H9 (cell line): ENCODE measurements around the gene MS4A15. TPM values are rescaled to one million over a fixed set of nuclear protein-coding genes. Genes with fewer than 3 reads are reported as not detected.

Experiments used
- DNase-seq: peaks from one replicate; pipeline ENCODE4 v3.0.0-alpha.2; 2017
- H2AFZ ChIP-seq: one replicate; pipeline ENCODE4 v1.6.1; 2013; ENCODE audit warnings: mild to moderate bottlenecking, low read length, control low read depth, moderate library complexity
- H2AK5ac ChIP-seq: 2 replicates; pipeline ENCODE4 v1.6.1; 2013; ENCODE audit warnings: low read length, control low read depth, mixed read lengths; ENCODE audit not compliant: insufficient read length
- H2BK120ac ChIP-seq: one replicate; pipeline ENCODE4 v1.6.1; 2013; ENCODE audit warnings: low read depth, mild to moderate bottlenecking, low read length, control low read depth, inconsistent platforms; ENCODE audit not compliant: poor library complexity, severe bottlenecking
- H2BK12ac ChIP-seq: 2 replicates; pipeline ENCODE4 v1.6.1; 2013; ENCODE audit warnings: low read length, control low read depth, mixed read lengths, low read depth; ENCODE audit not compliant: insufficient read length
- H2BK15ac ChIP-seq: 2 replicates; pipeline ENCODE4 v1.6.1; 2013; ENCODE audit warnings: low read depth, low read length, control low read depth
- H2BK20ac ChIP-seq: one replicate; pipeline ENCODE4 v1.6.1; 2013; ENCODE audit warnings: low read depth, mild to moderate bottlenecking, low read length, control low read depth, inconsistent platforms; ENCODE audit not compliant: poor library complexity, severe bottlenecking
- H2BK5ac ChIP-seq: 2 replicates; pipeline ENCODE4 v1.6.1; 2013; ENCODE audit warnings: low read length, control low read depth, mixed read lengths; ENCODE audit not compliant: insufficient read length
- H3K14ac ChIP-seq: 2 replicates; pipeline ENCODE4 v1.6.1; 2013; ENCODE audit warnings: low read length, control low read depth; ENCODE audit not compliant: insufficient read depth
- H3K18ac ChIP-seq: 2 replicates; pipeline ENCODE4 v1.6.1; 2013; ENCODE audit warnings: low read depth, mild to moderate bottlenecking, mixed read lengths, low read length, control low read depth; ENCODE audit not compliant: insufficient read length
- H3K23ac ChIP-seq: 2 replicates; pipeline ENCODE4 v1.6.1; 2013; ENCODE audit warnings: low read length, control low read depth, mixed read lengths, low read depth; ENCODE audit not compliant: insufficient read length
- H3K23me2 ChIP-seq: 2 replicates; pipeline ENCODE4 v1.6.1; 2013; ENCODE audit warnings: low read depth, mild to moderate bottlenecking, mixed read lengths, low read length, control low read depth; ENCODE audit not compliant: insufficient read length, poor library complexity, severe bottlenecking
- H3K27ac ChIP-seq: 2 replicates; pipeline ENCODE4 v1.5.1; 2013; ENCODE audit warnings: low read length, control low read depth, mixed read lengths, low read depth; ENCODE audit not compliant: insufficient read length
- H3K27me3 ChIP-seq: 2 replicates; pipeline ENCODE4 v1.6.1; 2013; ENCODE audit warnings: low read length, control low read depth, inconsistent platforms; ENCODE audit not compliant: insufficient read depth
- H3K4ac ChIP-seq: 2 replicates; pipeline ENCODE4 v1.6.1; 2013; ENCODE audit warnings: low read depth, mild to moderate bottlenecking, control low read depth, inconsistent platforms, low read length, moderate library complexity
- H3K4me1 ChIP-seq: 2 replicates; pipeline ENCODE4 v1.6.1; 2013; ENCODE audit warnings: low read length, control low read depth, inconsistent platforms; ENCODE audit not compliant: insufficient read depth
- H3K4me2 ChIP-seq: 2 replicates; pipeline ENCODE4 v1.6.1; 2013; ENCODE audit warnings: low read length, control low read depth, mixed read lengths; ENCODE audit not compliant: insufficient read length, insufficient read depth
- H3K56ac ChIP-seq: 2 replicates; pipeline ENCODE4 v1.6.1; 2013; ENCODE audit warnings: low read depth, mild to moderate bottlenecking, mixed read lengths, low read length, control low read depth; ENCODE audit not compliant: insufficient read length
- H3K79me1 ChIP-seq: 2 replicates; pipeline ENCODE4 v1.6.1; 2013; ENCODE audit warnings: low read depth, mild to moderate bottlenecking, moderate library complexity, low read length, control low read depth, inconsistent platforms; ENCODE audit not compliant: insufficient read depth, poor library complexity, severe bottlenecking
- H3K79me2 ChIP-seq: 2 replicates; pipeline ENCODE4 v1.6.1; 2013; ENCODE audit warnings: low read length, control low read depth, inconsistent platforms; ENCODE audit not compliant: insufficient read depth
- H3K9ac ChIP-seq: 2 replicates; pipeline ENCODE4 v1.6.1; 2013; ENCODE audit warnings: low read length, control low read depth, mixed read lengths; ENCODE audit not compliant: insufficient read length; ENCODE audit errors: extremely low read depth
- H3K9me3 ChIP-seq: one replicate; pipeline ENCODE4 v1.6.1; 2013; ENCODE audit warnings: low read depth, low read length, inconsistent platforms; ENCODE audit not compliant: control insufficient read depth
- H3T11ph ChIP-seq: one replicate; pipeline ENCODE4 v1.6.1; 2013; ENCODE audit warnings: mild to moderate bottlenecking, low read length, control low read depth, inconsistent platforms
- H4K20me1 ChIP-seq: one replicate; pipeline ENCODE4 v1.6.1; 2013; ENCODE audit not compliant: control insufficient read depth, insufficient read length, insufficient read depth
- H4K5ac ChIP-seq: 2 replicates; pipeline ENCODE4 v1.6.1; 2013; ENCODE audit warnings: low read depth, mild to moderate bottlenecking, mixed read lengths, low read length, control low read depth; ENCODE audit not compliant: insufficient read length
- H4K8ac ChIP-seq: replicated peaks from 2 replicates; pipeline ENCODE4 v1.6.1; 2013; ENCODE audit warnings: low read length, control low read depth, mixed read lengths, low read depth; ENCODE audit not compliant: insufficient read length
- H4K91ac ChIP-seq: 2 replicates; pipeline ENCODE4 v1.6.1; 2013; ENCODE audit warnings: low read depth, mild to moderate bottlenecking, moderate library complexity, mixed read lengths, low read length, control low read depth; ENCODE audit not compliant: insufficient read length
- H3K27ac Mint-ChIP-seq, 3 experiments: 2 replicates in 2 of 3; 3 replicates in 1 of 3; pipeline ENCODE4 v1.8.0; 2020 to 2021; ENCODE audit warnings: mixed read lengths in 3 of 3, mild to moderate bottlenecking in 1 of 3, moderate library complexity in 1 of 3
- H3K27me3 Mint-ChIP-seq: 2 replicates; pipeline ENCODE4 v1.8.0; 2021; ENCODE audit warnings: low read depth, mild to moderate bottlenecking, moderate library complexity, mixed read lengths
- H3K36me3 Mint-ChIP-seq, 3 experiments: 2 replicates in 2 of 3; 3 replicates in 1 of 3; pipeline ENCODE4 v1.8.0; 2020 to 2021; ENCODE audit warnings: low read depth in 3 of 3, mixed read lengths in 3 of 3; ENCODE audit not compliant: insufficient read depth in 1 of 3
- H3K4me1 Mint-ChIP-seq, 2 experiments: 2 replicates each; pipeline ENCODE4 v1.8.0; 2020; ENCODE audit warnings: mixed read lengths in 2 of 2
- H3K4me3 Mint-ChIP-seq, 2 experiments: 2 replicates in 1 of 2; 3 replicates in 1 of 2; pipeline ENCODE4 v1.8.0; 2020 to 2021; ENCODE audit warnings: mild to moderate bottlenecking in 2 of 2, mixed read lengths in 2 of 2, moderate library complexity in 1 of 2
- H3K9me3 Mint-ChIP-seq, 2 experiments: 2 replicates in 1 of 2; 3 replicates in 1 of 2; pipeline ENCODE4 v1.8.0; 2020; ENCODE audit warnings: mild to moderate bottlenecking in 2 of 2, mixed read lengths in 2 of 2, moderate library complexity in 1 of 2
- WGBS: extraction: QIAGEN DNeasy Blood & Tissue Kit; methylation state at CpG from one replicate; pipeline ENCODE4 v1.1.7; 2013; ENCODE audit warnings: missing lambda C conversion rate, low lambda C conversion rate, mixed read lengths; ENCODE audit not compliant: insufficient read length; ENCODE audit errors: extremely low coverage; 5-methylcytosine and 5-hydroxymethylcytosine counted together
- total RNA-seq: library from RNA; stranded (reverse); gene quantifications from 2 replicates; pipeline ENCODE4 v1.2.1, GENCODE V29; 2021
- TF ChIP-seq, protein P1 (sequence below): fragments of 200-600 bp; sonication (generic); conservative IDR thresholded peaks from 3 replicates; pipeline ENCODE4 v1.8.0; 2021; ENCODE audit warnings: antibody characterized with exemption, mild to moderate bottlenecking

Gene MS4A15
- total RNA-seq, 1 experiment from 2014 or later, result 0.11 TPM

GRCh38 chr11:60717956-60718355 is 38.7 kb upstream of the MS4A15 start:
- no peak overlapping the region for H2BK120ac ChIP-seq
- H2BK5ac ChIP-seq, result no peak overlapping the region
- H3K4me1 ChIP-seq, result no peaks in the 10 kb centered on the region
- no peaks in the 10 kb centered on the region for H3K23me2 ChIP-seq
- H3T11ph ChIP-seq, result no peak overlapping the region
- no peak overlapping the region for H4K5ac ChIP-seq
- no peaks in the 10 kb centered on the region for H3K27me3 ChIP-seq
- H3K23ac ChIP-seq, result no peak overlapping the region
- H2AFZ ChIP-seq, result no peak overlapping the region
- H2BK12ac ChIP-seq, result no peak overlapping the region
- H3K14ac ChIP-seq, result no peak overlapping the region
- no peak overlapping the region for H2BK20ac ChIP-seq
- DNase-seq, result no peak
- no peak overlapping the region for H3K27ac Mint-ChIP-seq
- H3K79me1 ChIP-seq, result no peaks in the 10 kb centered on the region
- H3K4me3 Mint-ChIP-seq, result no peak overlapping the region
- no peak overlapping the region for H3K9ac ChIP-seq
- no peak overlapping the region for H4K8ac ChIP-seq
- H2BK15ac ChIP-seq, result no peak overlapping the region
- no peak overlapping the region for H3K27ac ChIP-seq
- no peak overlapping the region for H3K56ac ChIP-seq
- H3K18ac ChIP-seq, result no peak overlapping the region
- H3K4me2 ChIP-seq, result no peak overlapping the region
- no peaks in the 10 kb centered on the region for H4K20me1 ChIP-seq
- H3K9me3 ChIP-seq, result no peaks in the 10 kb centered on the region
- peaks cover 15 to 22% of the 10 kb centered on the region in 2 experiments for H3K9me3 Mint-ChIP-seq
- WGBS, result no CpG with 5 or more reads among the region's 5 CpGs
- no peak overlapping the region for H4K91ac ChIP-seq
- peaks cover 2 to 10% (median 2%) of the 10 kb centered on the region in 3 experiments; a peak in 5 of 7 replicates for H3K36me3 Mint-ChIP-seq
- TF ChIP-seq, protein P1, sequence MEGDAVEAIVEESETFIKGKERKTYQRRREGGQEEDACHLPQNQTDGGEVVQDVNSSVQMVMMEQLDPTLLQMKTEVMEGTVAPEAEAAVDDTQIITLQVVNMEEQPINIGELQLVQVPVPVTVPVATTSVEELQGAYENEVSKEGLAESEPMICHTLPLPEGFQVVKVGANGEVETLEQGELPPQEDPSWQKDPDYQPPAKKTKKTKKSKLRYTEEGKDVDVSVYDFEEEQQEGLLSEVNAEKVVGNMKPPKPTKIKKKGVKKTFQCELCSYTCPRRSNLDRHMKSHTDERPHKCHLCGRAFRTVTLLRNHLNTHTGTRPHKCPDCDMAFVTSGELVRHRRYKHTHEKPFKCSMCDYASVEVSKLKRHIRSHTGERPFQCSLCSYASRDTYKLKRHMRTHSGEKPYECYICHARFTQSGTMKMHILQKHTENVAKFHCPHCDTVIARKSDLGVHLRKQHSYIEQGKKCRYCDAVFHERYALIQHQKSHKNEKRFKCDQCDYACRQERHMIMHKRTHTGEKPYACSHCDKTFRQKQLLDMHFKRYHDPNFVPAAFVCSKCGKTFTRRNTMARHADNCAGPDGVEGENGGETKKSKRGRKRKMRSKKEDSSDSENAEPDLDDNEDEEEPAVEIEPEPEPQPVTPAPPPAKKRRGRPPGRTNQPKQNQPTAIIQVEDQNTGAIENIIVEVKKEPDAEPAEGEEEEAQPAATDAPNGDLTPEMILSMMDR, result no peak
- H3K4ac ChIP-seq, result no peak overlapping the region
- H3K27me3 Mint-ChIP-seq, result peaks cover 8% of the 10 kb centered on the region; the same call in 1 of the 2 replicates
- H2AK5ac ChIP-seq, result no peak overlapping the region
- H3K79me2 ChIP-seq, result no peaks in the 10 kb centered on the region
- H3K4me1 Mint-ChIP-seq, result peaks cover 3 to 6% of the 10 kb centered on the region in 2 experiments; a peak in 2 of 4 replicates
